Neural cell (in vitro differentiated cells): Measurements from ENCODE around the gene MYCN. TPM values are rescaled to one million over a fixed set of nuclear protein-coding genes. Genes with fewer than 3 reads are reported as not detected.

ENCODE experiments used
- H2AFZ ChIP-seq: fragments of 200-600, 300-800 bp; sonication (generic), shearing (Covaris generic); 2 replicates; pipeline ENCODE4 v1.6.0; 2014; ENCODE audit warnings: low read depth, mild to moderate bottlenecking, antibody characterized with exemption, low read length, moderate library complexity
- H3F3A ChIP-seq: fragments of 200-600 bp; shearing (Covaris generic); 2 replicates; pipeline ENCODE4 v1.6.1; 2016; ENCODE audit warnings: mild to moderate bottlenecking, moderate library complexity, mixed read lengths, antibody characterized with exemption, low read length; ENCODE audit not compliant: insufficient read depth, poor library complexity, severe bottlenecking
- H3K27ac ChIP-seq: fragments of 200-600, 300-800 bp; sonication (generic), shearing (Covaris generic); 2 replicates; pipeline ENCODE4 v1.5.1; 2014; ENCODE audit warnings: mild to moderate bottlenecking, low read length, moderate library complexity
- H3K27me3 ChIP-seq: fragments of 300-800, 200-600 bp; sonication (generic), shearing (Covaris generic); 2 replicates; pipeline ENCODE4 v1.6.0; 2014; ENCODE audit warnings: mild to moderate bottlenecking, low read depth, low read length, moderate library complexity; ENCODE audit not compliant: insufficient read depth
- H3K36me3 ChIP-seq: fragments of 300-800, 200-600 bp; sonication (generic), shearing (Covaris generic); 2 replicates; pipeline ENCODE4 v1.5.1; 2014; ENCODE audit warnings: mild to moderate bottlenecking, antibody characterized with exemption, low read length, moderate library complexity; ENCODE audit not compliant: insufficient read depth
- H3K4me2 ChIP-seq: fragments of 300-800, 200-600 bp; sonication (generic), shearing (Covaris generic); 2 replicates; pipeline ENCODE4 v1.6.0; 2014; ENCODE audit warnings: mild to moderate bottlenecking, low read length
- H3K4me3 ChIP-seq: fragments of 300-800, 200-600 bp; sonication (generic), shearing (Covaris generic); 2 replicates; pipeline ENCODE4 v1.5.1; 2014; ENCODE audit warnings: mild to moderate bottlenecking, low read length, moderate library complexity
- H3K79me2 ChIP-seq: fragments of 200-600 bp; shearing (Covaris generic); replicated peaks from 2 replicates; pipeline ENCODE4 v1.6.0; 2014; ENCODE audit warnings: mild to moderate bottlenecking, low read length, moderate library complexity; ENCODE audit not compliant: insufficient read depth
- H3K9ac ChIP-seq: fragments of 300-800, 200-600 bp; sonication (generic), shearing (Covaris generic); 2 replicates; pipeline ENCODE4 v1.6.1; 2016; ENCODE audit warnings: mild to moderate bottlenecking, low read length, mixed read lengths
- H3K9me2 ChIP-seq: fragments of 200-600 bp; shearing (Covaris generic); 2 replicates; pipeline ENCODE4 v1.6.1; 2016; ENCODE audit warnings: mild to moderate bottlenecking, low read length, mixed read lengths; ENCODE audit not compliant: insufficient read depth
- H3K9me3 ChIP-seq: fragments of 200-600, 300-800 bp; sonication (generic), shearing (Covaris generic); 2 replicates; pipeline ENCODE4 v1.6.1; 2016; ENCODE audit warnings: mild to moderate bottlenecking, mixed run types, low read length, moderate library complexity, mixed read lengths
- H4K20me1 ChIP-seq: fragments of 200-600 bp; shearing (Covaris generic); 2 replicates; pipeline ENCODE4 v1.6.1; 2016; ENCODE audit warnings: mild to moderate bottlenecking, mixed run types; ENCODE audit not compliant: insufficient read depth
- EP300 ChIP-seq: fragments of 450-650 bp; conservative IDR thresholded peaks from 2 replicates; pipeline ENCODE4 v1.6.1; 2014; ENCODE audit warnings: antibody characterized with exemption, mild to moderate bottlenecking, moderate library complexity; ENCODE audit not compliant: poor library complexity, severe bottlenecking
- EZH2 ChIP-seq: fragments of 200-600, 300-800 bp; shearing (Covaris generic), sonication (generic); IDR thresholded peaks from 2 replicates; pipeline ENCODE4 v1.6.1; 2014; ENCODE audit warnings: antibody characterized with exemption, low read length, borderline replicate concordance, mild to moderate bottlenecking; ENCODE audit not compliant: insufficient read depth, poor library complexity, severe bottlenecking
- MXI1 ChIP-seq: fragments of 450-650 bp; conservative IDR thresholded peaks from 2 replicates; pipeline ENCODE4 v1.6.1; 2014; ENCODE audit warnings: antibody characterized with exemption, mild to moderate bottlenecking; ENCODE audit not compliant: poor library complexity, severe bottlenecking
- POLR2AphosphoS5 ChIP-seq: IDR thresholded peaks from 2 replicates; pipeline ENCODE4 v1.6.1; 2012
- RAD21 ChIP-seq: fragments of 450-650 bp; conservative IDR thresholded peaks from 2 replicates; pipeline ENCODE4 v1.6.1; 2014; ENCODE audit warnings: antibody characterized with exemption, mild to moderate bottlenecking, moderate library complexity
- SMC3 ChIP-seq: fragments of 450-650 bp; conservative IDR thresholded peaks from 2 replicates; pipeline ENCODE4 v1.6.1; 2014; ENCODE audit warnings: antibody characterized with exemption, mild to moderate bottlenecking, moderate library complexity; ENCODE audit not compliant: poor library complexity
- TAF1 ChIP-seq: IDR thresholded peaks from 2 replicates; pipeline ENCODE4 v1.6.1; 2012; ENCODE audit warnings: low read depth
- polyA plus RNA-seq: library from polyadenylated mRNA; depleted of rRNA; stranded (reverse); fragments of >200 nt; gene quantifications from 2 replicates; pipeline ENCODE4 v1.2.3, GENCODE V29; 2014
- TF ChIP-seq, protein P1 (sequence below): IDR thresholded peaks from 2 replicates; pipeline ENCODE4 v1.6.1; 2012; ENCODE audit warnings: borderline replicate concordance
- TF ChIP-seq, protein P2 (sequence below): fragments of 450-650 bp; IDR thresholded peaks from 2 replicates; pipeline ENCODE4 v1.5.1; 2014; ENCODE audit warnings: antibody characterized with exemption, mild to moderate bottlenecking, moderate library complexity; ENCODE audit not compliant: poor library complexity, severe bottlenecking

The MYCN gene
- polyA plus RNA-seq, 1 donor from 2014 or later: 25.1 TPM

GRCh38 chr2:15940661-15941480, 521 bp downstream of the MYCN start:
- Histone ChIP-seq H3K9me3 (no peaks in the 10 kb centered on the region), H4K20me1 (no peaks in the 10 kb centered on the region), H3K27me3 (no peaks in the 10 kb centered on the region), H2AFZ (peak overlapping the region; percentile 43), H3K4me2 (peak overlapping the region; percentile 55), H3K36me3 (no peaks in the 10 kb centered on the region), H3K9me2 (no peaks in the 10 kb centered on the region), H3K79me2 (peaks cover 51% of the 10 kb centered on the region), H3K9ac (peak overlapping the region; percentile 92), H3K27ac (peak overlapping the region; percentile 82), H3K4me3 (peak overlapping the region; percentile 98), H3F3A (peaks cover 3% of the 10 kb centered on the region)
- TF ChIP-seq, protein P1, sequence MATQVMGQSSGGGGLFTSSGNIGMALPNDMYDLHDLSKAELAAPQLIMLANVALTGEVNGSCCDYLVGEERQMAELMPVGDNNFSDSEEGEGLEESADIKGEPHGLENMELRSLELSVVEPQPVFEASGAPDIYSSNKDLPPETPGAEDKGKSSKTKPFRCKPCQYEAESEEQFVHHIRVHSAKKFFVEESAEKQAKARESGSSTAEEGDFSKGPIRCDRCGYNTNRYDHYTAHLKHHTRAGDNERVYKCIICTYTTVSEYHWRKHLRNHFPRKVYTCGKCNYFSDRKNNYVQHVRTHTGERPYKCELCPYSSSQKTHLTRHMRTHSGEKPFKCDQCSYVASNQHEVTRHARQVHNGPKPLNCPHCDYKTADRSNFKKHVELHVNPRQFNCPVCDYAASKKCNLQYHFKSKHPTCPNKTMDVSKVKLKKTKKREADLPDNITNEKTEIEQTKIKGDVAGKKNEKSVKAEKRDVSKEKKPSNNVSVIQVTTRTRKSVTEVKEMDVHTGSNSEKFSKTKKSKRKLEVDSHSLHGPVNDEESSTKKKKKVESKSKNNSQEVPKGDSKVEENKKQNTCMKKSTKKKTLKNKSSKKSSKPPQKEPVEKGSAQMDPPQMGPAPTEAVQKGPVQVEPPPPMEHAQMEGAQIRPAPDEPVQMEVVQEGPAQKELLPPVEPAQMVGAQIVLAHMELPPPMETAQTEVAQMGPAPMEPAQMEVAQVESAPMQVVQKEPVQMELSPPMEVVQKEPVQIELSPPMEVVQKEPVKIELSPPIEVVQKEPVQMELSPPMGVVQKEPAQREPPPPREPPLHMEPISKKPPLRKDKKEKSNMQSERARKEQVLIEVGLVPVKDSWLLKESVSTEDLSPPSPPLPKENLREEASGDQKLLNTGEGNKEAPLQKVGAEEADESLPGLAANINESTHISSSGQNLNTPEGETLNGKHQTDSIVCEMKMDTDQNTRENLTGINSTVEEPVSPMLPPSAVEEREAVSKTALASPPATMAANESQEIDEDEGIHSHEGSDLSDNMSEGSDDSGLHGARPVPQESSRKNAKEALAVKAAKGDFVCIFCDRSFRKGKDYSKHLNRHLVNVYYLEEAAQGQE: peak; percentile 57
- TF ChIP-seq POLR2AphosphoS5: no peak

DNA sequence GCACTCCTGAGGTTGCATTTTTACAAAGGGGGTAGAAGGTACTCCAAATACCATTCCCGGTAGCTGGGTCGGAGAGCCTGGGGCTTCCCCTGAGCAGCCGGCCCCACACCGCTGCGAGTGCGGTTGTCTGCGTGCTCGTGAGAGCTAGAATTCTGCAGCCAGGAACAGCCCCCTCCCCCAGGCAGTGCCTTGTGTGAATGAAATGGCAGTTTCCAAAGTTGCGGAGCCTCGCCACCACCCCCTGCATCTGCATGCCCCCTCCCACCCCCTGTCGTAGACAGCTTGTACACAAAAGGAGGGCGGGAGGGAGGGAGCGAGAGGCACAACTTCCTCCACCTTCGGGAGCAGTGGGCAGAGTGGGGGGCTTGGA, 1.1 kb downstream of the MYCN start:
- no peaks in the 10 kb centered on the region for H3K36me3 ChIP-seq
- H3K27me3 ChIP-seq: no peaks in the 10 kb centered on the region
- H3K9ac ChIP-seq: peak overlapping the region; percentile 92
- peaks cover 56% of the 10 kb centered on the region for H3K79me2 ChIP-seq
- no peaks in the 10 kb centered on the region for H3K9me2 ChIP-seq
- no peaks in the 10 kb centered on the region for H4K20me1 ChIP-seq
- peak overlapping the region; percentile 82 for H3K27ac ChIP-seq
- H3F3A ChIP-seq: peaks cover 3% of the 10 kb centered on the region
- peak overlapping the region; percentile 98 for H3K4me3 ChIP-seq
- no peaks in the 10 kb centered on the region for H3K9me3 ChIP-seq
- no peak for TF ChIP-seq MXI1
- TF ChIP-seq, protein P1: no peak
- TF ChIP-seq EP300: no peak
- no peak for TF ChIP-seq TAF1
- TF ChIP-seq, protein P2, sequence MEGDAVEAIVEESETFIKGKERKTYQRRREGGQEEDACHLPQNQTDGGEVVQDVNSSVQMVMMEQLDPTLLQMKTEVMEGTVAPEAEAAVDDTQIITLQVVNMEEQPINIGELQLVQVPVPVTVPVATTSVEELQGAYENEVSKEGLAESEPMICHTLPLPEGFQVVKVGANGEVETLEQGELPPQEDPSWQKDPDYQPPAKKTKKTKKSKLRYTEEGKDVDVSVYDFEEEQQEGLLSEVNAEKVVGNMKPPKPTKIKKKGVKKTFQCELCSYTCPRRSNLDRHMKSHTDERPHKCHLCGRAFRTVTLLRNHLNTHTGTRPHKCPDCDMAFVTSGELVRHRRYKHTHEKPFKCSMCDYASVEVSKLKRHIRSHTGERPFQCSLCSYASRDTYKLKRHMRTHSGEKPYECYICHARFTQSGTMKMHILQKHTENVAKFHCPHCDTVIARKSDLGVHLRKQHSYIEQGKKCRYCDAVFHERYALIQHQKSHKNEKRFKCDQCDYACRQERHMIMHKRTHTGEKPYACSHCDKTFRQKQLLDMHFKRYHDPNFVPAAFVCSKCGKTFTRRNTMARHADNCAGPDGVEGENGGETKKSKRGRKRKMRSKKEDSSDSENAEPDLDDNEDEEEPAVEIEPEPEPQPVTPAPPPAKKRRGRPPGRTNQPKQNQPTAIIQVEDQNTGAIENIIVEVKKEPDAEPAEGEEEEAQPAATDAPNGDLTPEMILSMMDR: no peak
- TF ChIP-seq POLR2AphosphoS5: no peak
- TF ChIP-seq RAD21: no peak
- no peak for TF ChIP-seq SMC3
- TF ChIP-seq EZH2: no peak
- no peak overlapping the region for H2AFZ ChIP-seq
- peak overlapping the region; percentile 59 for H3K4me2 ChIP-seq
